Uterus (tissue), 2 donors: Measurements from ENCODE around the gene CST6.

Source experiments
- CTCF ChIP-seq, 4 experiments: fragments of 200-600 bp in 2 of 4; fragments of 450-650 bp in 2 of 4; sonication (generic) in 2 of 4; IDR thresholded peaks; one replicate each; pipeline ENCODE4 v1.5.1; 2016 to 2019; ENCODE audit warnings: antibody characterized with exemption in 4 of 4, mild to moderate bottlenecking in 2 of 4, moderate library complexity in 1 of 4
- POLR2A ChIP-seq, 2 donors: fragments of 450-650 bp; IDR thresholded peaks; one replicate each; pipeline ENCODE4 v1.6.1; 2016; ENCODE audit warnings: antibody characterized with exemption in 2 of 2, mild to moderate bottlenecking in 1 of 2, moderate library complexity in 1 of 2

GRCh38 chr11:65987336-65987735 is 24.5 kb upstream of the CST6 start:
- TF ChIP-seq CTCF (IDR thresholded peaks at IDR 0.05) (no peak), POLR2A (IDR thresholded peaks at IDR 0.05) (no peak)
